GM12872 (cell line): ENCODE data around the gene CCNK.

ENCODE experiments used
- CTCF ChIP-seq: IDR thresholded peaks from 3 replicates; pipeline ENCODE4 v1.5.1; 2011; ENCODE audit warnings: low read depth, mild to moderate bottlenecking, low read length, moderate library complexity; ENCODE audit not compliant: insufficient read depth

The CCNK gene

GRCh38 chr14:99529899-99530298, 48.7 kb downstream of the CCNK start:
- TF ChIP-seq CTCF = no peak

- TF ChIP-seq CTCF = no peak
These were observed 49.4 kb downstream of the CCNK start for GRCh38 chr14:99530407-99531155.

GRCh38 chr14:99531251-99532096, 50.3 kb downstream of the CCNK start:
- no peak for TF ChIP-seq CTCF

GRCh38 chr14:99532310-99532709, 51.1 kb downstream of the CCNK start:
- no peak for TF ChIP-seq CTCF

GRCh38 chr14:99534333-99534732, 53.1 kb downstream of the CCNK start:
- no peak for TF ChIP-seq CTCF

- TF ChIP-seq CTCF = no peak
These were observed 53.7 kb downstream of the CCNK start for GRCh38 chr14:99534863-99535262.

- TF ChIP-seq CTCF = no peak
These were observed 54.2 kb downstream of the CCNK start for GRCh38 chr14:99535448-99535847.
